GM19099 (cell line): ENCODE data around the gene BCDIN3D.

Experiments used
- POLR2A ChIP-seq: IDR thresholded peaks from 3 replicates; pipeline ENCODE4 v1.6.1; 2011; ENCODE audit warnings: low read depth; ENCODE audit not compliant: insufficient read length; ENCODE audit errors: extremely low read depth

The BCDIN3D gene

GRCh38 chr12:49803693-49804450 is 39.0 kb downstream of the BCDIN3D start:
- no peak for TF ChIP-seq POLR2A

GRCh38 chr12:49801141-49802063 is 41.5 kb downstream of the BCDIN3D start:
- no peak for TF ChIP-seq POLR2A

- no peak for TF ChIP-seq POLR2A
Measured at GRCh38 chr12:49800421-49801140, 42.3 kb downstream of the BCDIN3D start.

GRCh38 chr12:49798934-49799333 is 44.0 kb downstream of the BCDIN3D start:
- no peak for TF ChIP-seq POLR2A

GRCh38 chr12:49798248-49798647 is 44.7 kb downstream of the BCDIN3D start:
- TF ChIP-seq POLR2A, result no peak

GRCh38 chr12:49797449-49797776 is 45.5 kb downstream of the BCDIN3D start:
- TF ChIP-seq POLR2A, result no peak

- no peak for TF ChIP-seq POLR2A
Measured at GRCh38 chr12:49796606-49797448, 46.1 kb downstream of the BCDIN3D start.

- TF ChIP-seq POLR2A, result no peak
Measured at GRCh38 chr12:49796155-49796554, 46.8 kb downstream of the BCDIN3D start.

- TF ChIP-seq POLR2A, result no peak
Measured at GRCh38 chr12:49795654-49796105, 47.2 kb downstream of the BCDIN3D start.

GRCh38 chr12:49794811-49795653 is 47.9 kb downstream of the BCDIN3D start:
- TF ChIP-seq POLR2A, result no peak

GRCh38 chr12:49794021-49794420 is 48.9 kb downstream of the BCDIN3D start:
- no peak for TF ChIP-seq POLR2A

GRCh38 chr12:49793620-49794019 is 49.3 kb downstream of the BCDIN3D start:
- TF ChIP-seq POLR2A, result no peak

GRCh38 chr12:49792976-49793580 is 49.8 kb downstream of the BCDIN3D start:
- TF ChIP-seq POLR2A, result no peak

GRCh38 chr12:49792181-49792970 is 50.5 kb downstream of the BCDIN3D start:
- TF ChIP-seq POLR2A, result no peak
